Measurements from ENCODE around the gene PTPRT.

Gene PTPRT

GRCh38 chr20:42775866-42776265 lies 413.8 kb downstream of the PTPRT start:
- H3K9me3 ChIP-seq (ENCODE audit: control insufficient read depth in 5 of 5, low read length in 5 of 5), result no peaks in the 10 kb centered on the region
- H3K4me3 ChIP-seq (ENCODE audit: low read depth in 1 of 5, low read length in 5 of 5), result no peak overlapping the region
- no peaks in the 10 kb centered on the region for H3K4me1 ChIP-seq (ENCODE audit: control insufficient read depth in 5 of 5, insufficient read depth in 5 of 5, low read length in 5 of 5)
- H3K9ac ChIP-seq (ENCODE audit: low read length in 5 of 5), result no peak overlapping the region
- no peak overlapping the region for H3K27ac ChIP-seq (ENCODE audit: low read depth, low read length)
- no peaks in the 10 kb centered on the region for H3K36me3 ChIP-seq (ENCODE audit: control insufficient read depth in 5 of 5, insufficient read depth in 5 of 5, low read length in 5 of 5)
- H3K27me3 ChIP-seq (ENCODE audit: control insufficient read depth in 5 of 5, insufficient read depth in 4 of 5, low read length in 5 of 5), result peaks cover 0 to 2% (median 0%) of the 10 kb centered on the region in 5 donors

- Histone ChIP-seq H3K27me3 (ENCODE audit: control insufficient read depth in 5 of 5, insufficient read depth in 4 of 5, low read length in 5 of 5) (peaks cover 0 to 2% (median 0%) of the 10 kb centered on the region in 5 donors), H3K4me3 (ENCODE audit: low read depth in 1 of 5, low read length in 5 of 5) (no peak overlapping the region), H3K9me3 (ENCODE audit: control insufficient read depth in 5 of 5, low read length in 5 of 5) (no peaks in the 10 kb centered on the region), H3K4me1 (ENCODE audit: control insufficient read depth in 5 of 5, insufficient read depth in 5 of 5, low read length in 5 of 5) (no peaks in the 10 kb centered on the region), H3K27ac (ENCODE audit: low read depth, low read length) (no peak overlapping the region), H3K9ac (ENCODE audit: low read length in 5 of 5) (no peak overlapping the region), H3K36me3 (ENCODE audit: control insufficient read depth in 5 of 5, insufficient read depth in 5 of 5, low read length in 5 of 5) (no peaks in the 10 kb centered on the region)
Observed at GRCh38 chr20:42775037-42775436, 414.7 kb downstream of the PTPRT start.

DNA sequence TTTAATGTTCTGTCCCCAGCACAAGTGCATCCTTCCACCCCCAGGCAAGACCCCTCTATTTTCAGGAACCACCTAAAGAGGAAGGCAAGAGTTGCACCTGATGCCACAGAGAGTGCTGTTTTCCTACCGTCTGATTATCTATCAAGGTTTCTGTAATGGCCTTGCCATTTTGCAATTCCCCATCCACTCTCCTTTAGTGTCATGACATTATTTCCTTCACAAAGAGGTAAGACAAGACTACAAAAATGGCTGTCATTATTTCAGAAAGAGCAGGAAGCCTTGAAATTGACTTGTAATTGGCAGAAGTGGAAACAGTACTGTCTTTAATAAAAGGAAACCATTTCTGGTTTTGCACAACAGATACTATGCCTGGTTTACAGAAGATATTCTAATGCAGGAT lies 426.7 kb downstream of the PTPRT start:
- H3K27me3 ChIP-seq (ENCODE audit: control insufficient read depth in 5 of 5, insufficient read depth in 4 of 5, low read length in 5 of 5), result no peaks in the 10 kb centered on the region
- H3K4me3 ChIP-seq (ENCODE audit: low read depth in 1 of 5, low read length in 5 of 5), result no peak overlapping the region
- H3K9me3 ChIP-seq (ENCODE audit: control insufficient read depth in 5 of 5, low read length in 5 of 5), result peaks cover 0 to 4% (median 3%) of the 10 kb centered on the region in 5 donors
- H3K36me3 ChIP-seq (ENCODE audit: control insufficient read depth in 5 of 5, insufficient read depth in 5 of 5, low read length in 5 of 5), result no peaks in the 10 kb centered on the region
- H3K4me1 ChIP-seq (ENCODE audit: control insufficient read depth in 5 of 5, insufficient read depth in 5 of 5, low read length in 5 of 5), result peaks cover 0 to 9% (median 0%) of the 10 kb centered on the region in 5 donors
- no peak overlapping the region for H3K9ac ChIP-seq (ENCODE audit: low read length in 5 of 5)
- H3K27ac ChIP-seq (ENCODE audit: low read depth, low read length), result no peak overlapping the region

- Histone ChIP-seq H3K27me3 (ENCODE audit: control insufficient read depth in 5 of 5, insufficient read depth in 4 of 5, low read length in 5 of 5) (no peaks in the 10 kb centered on the region), H3K4me1 (ENCODE audit: control insufficient read depth in 5 of 5, insufficient read depth in 5 of 5, low read length in 5 of 5) (peaks cover 0 to 43% (median 25%) of the 10 kb centered on the region in 5 donors), H3K4me3 (ENCODE audit: low read depth in 1 of 5, low read length in 5 of 5) (no peak overlapping the region), H3K9me3 (ENCODE audit: control insufficient read depth in 5 of 5, low read length in 5 of 5) (peaks cover 0 to 3% (median 0%) of the 10 kb centered on the region in 5 donors), H3K9ac (ENCODE audit: low read length in 5 of 5) (no peak overlapping the region), H3K27ac (ENCODE audit: low read depth, low read length) (no peak overlapping the region), H3K36me3 (ENCODE audit: control insufficient read depth in 5 of 5, insufficient read depth in 5 of 5, low read length in 5 of 5) (no peaks in the 10 kb centered on the region)
Observed at GRCh38 chr20:42756991-42757390, 432.7 kb downstream of the PTPRT start.

GRCh38 chr20:42754706-42755105 lies 435.0 kb downstream of the PTPRT start:
- Histone ChIP-seq H3K27ac (ENCODE audit: low read depth, low read length) (peak overlapping the region; percentile 51), H3K9me3 (ENCODE audit: control insufficient read depth in 5 of 5, low read length in 5 of 5) (no peaks in the 10 kb centered on the region), H3K4me3 (ENCODE audit: low read depth in 1 of 5, low read length in 5 of 5) (peak overlapping the region in 1 of 5 donors; percentile 5), H3K27me3 (ENCODE audit: control insufficient read depth in 5 of 5, insufficient read depth in 4 of 5, low read length in 5 of 5) (no peaks in the 10 kb centered on the region), H3K36me3 (ENCODE audit: control insufficient read depth in 5 of 5, insufficient read depth in 5 of 5, low read length in 5 of 5) (no peaks in the 10 kb centered on the region), H3K9ac (ENCODE audit: low read length in 5 of 5) (no peak overlapping the region), H3K4me1 (ENCODE audit: control insufficient read depth in 5 of 5, insufficient read depth in 5 of 5, low read length in 5 of 5) (peaks cover 0 to 43% (median 25%) of the 10 kb centered on the region in 5 donors)

GRCh38 chr20:42752620-42753019 lies 437.1 kb downstream of the PTPRT start:
- Histone ChIP-seq H3K27ac (ENCODE audit: low read depth, low read length) (no peak overlapping the region), H3K27me3 (ENCODE audit: control insufficient read depth in 5 of 5, insufficient read depth in 4 of 5, low read length in 5 of 5) (no peaks in the 10 kb centered on the region), H3K4me3 (ENCODE audit: low read depth in 1 of 5, low read length in 5 of 5) (no peak overlapping the region), H3K4me1 (ENCODE audit: control insufficient read depth in 5 of 5, insufficient read depth in 5 of 5, low read length in 5 of 5) (peaks cover 0 to 35% (median 25%) of the 10 kb centered on the region in 5 donors), H3K9ac (ENCODE audit: low read length in 5 of 5) (no peak overlapping the region), H3K36me3 (ENCODE audit: control insufficient read depth in 5 of 5, insufficient read depth in 5 of 5, low read length in 5 of 5) (no peaks in the 10 kb centered on the region), H3K9me3 (ENCODE audit: control insufficient read depth in 5 of 5, low read length in 5 of 5) (no peaks in the 10 kb centered on the region)

GRCh38 chr20:42749556-42749955 lies 440.1 kb downstream of the PTPRT start:
- H3K9me3 ChIP-seq (ENCODE audit: control insufficient read depth in 5 of 5, low read length in 5 of 5), result peaks cover 0 to 5% (median 0%) of the 10 kb centered on the region in 5 donors
- no peaks in the 10 kb centered on the region for H3K36me3 ChIP-seq (ENCODE audit: control insufficient read depth in 5 of 5, insufficient read depth in 5 of 5, low read length in 5 of 5)
- no peak overlapping the region for H3K27ac ChIP-seq (ENCODE audit: low read depth, low read length)
- no peak overlapping the region for H3K9ac ChIP-seq (ENCODE audit: low read length in 5 of 5)
- no peak overlapping the region for H3K4me3 ChIP-seq (ENCODE audit: low read depth in 1 of 5, low read length in 5 of 5)
- H3K4me1 ChIP-seq (ENCODE audit: control insufficient read depth in 5 of 5, insufficient read depth in 5 of 5, low read length in 5 of 5), result peaks cover 0 to 9% (median 5%) of the 10 kb centered on the region in 5 donors
- peaks cover 0 to 4% (median 0%) of the 10 kb centered on the region in 5 donors for H3K27me3 ChIP-seq (ENCODE audit: control insufficient read depth in 5 of 5, insufficient read depth in 4 of 5, low read length in 5 of 5)

GRCh38 chr20:42747765-42748411 lies 441.8 kb downstream of the PTPRT start:
- H3K9me3 ChIP-seq (ENCODE audit: control insufficient read depth in 5 of 5, low read length in 5 of 5), result peaks cover 0 to 9% (median 0%) of the 10 kb centered on the region in 5 donors
- H3K27ac ChIP-seq (ENCODE audit: low read depth, low read length), result no peak overlapping the region
- no peaks in the 10 kb centered on the region for H3K36me3 ChIP-seq (ENCODE audit: control insufficient read depth in 5 of 5, insufficient read depth in 5 of 5, low read length in 5 of 5)

DNA sequence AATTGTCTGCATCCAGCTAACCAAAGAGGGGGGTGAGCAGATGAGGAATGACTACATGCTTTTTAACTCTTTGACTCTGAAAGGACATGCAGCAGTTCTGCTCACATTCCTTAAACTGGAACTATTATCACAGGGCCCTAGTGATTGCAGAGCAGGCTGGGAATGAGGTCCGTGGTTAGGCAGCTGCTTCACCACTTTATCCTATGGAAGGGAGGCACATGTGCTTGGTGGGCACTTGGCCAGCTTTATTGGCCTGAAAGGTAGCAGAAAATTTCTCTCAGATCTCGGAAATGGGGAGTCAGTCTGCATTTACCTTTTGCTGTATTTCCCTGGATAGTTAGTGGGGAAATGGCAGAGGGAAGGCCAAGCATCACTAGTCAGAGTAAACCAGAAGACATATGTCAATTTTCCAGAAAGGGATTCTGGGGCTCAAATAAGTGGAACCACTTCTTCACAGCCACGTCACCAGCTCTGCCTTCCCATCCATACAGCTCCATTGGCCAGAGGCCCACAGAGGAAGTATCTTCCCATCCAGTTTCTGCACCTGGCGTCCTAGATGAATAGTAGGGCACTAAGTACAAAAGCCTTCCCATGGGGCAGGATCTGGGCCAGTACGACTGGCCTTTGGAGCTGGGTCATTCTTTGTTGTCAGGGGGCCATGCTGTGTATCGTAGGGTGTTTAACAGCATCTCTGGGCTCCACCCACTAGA lies 444.8 kb downstream of the PTPRT start:
- Histone ChIP-seq H3K27me3 (ENCODE audit: control insufficient read depth in 5 of 5, insufficient read depth in 4 of 5, low read length in 5 of 5) (peaks cover 0 to 4% (median 0%) of the 10 kb centered on the region in 5 donors), H3K27ac (ENCODE audit: low read depth, low read length) (no peak overlapping the region), H3K36me3 (ENCODE audit: control insufficient read depth in 5 of 5, insufficient read depth in 5 of 5, low read length in 5 of 5) (no peaks in the 10 kb centered on the region), H3K4me3 (ENCODE audit: low read depth in 1 of 5, low read length in 5 of 5) (no peak overlapping the region), H3K9ac (ENCODE audit: low read length in 5 of 5) (no peak overlapping the region), H3K4me1 (ENCODE audit: control insufficient read depth in 5 of 5, insufficient read depth in 5 of 5, low read length in 5 of 5) (peaks cover 0 to 12% (median 11%) of the 10 kb centered on the region in 5 donors), H3K9me3 (ENCODE audit: control insufficient read depth in 5 of 5, low read length in 5 of 5) (peaks cover 0 to 14% (median 3%) of the 10 kb centered on the region in 5 donors)

More at GRCh38 chr20:42747765-42748411, 441.8 kb downstream of the PTPRT start:
- Histone ChIP-seq H3K9ac (ENCODE audit: low read length in 5 of 5) (no peak overlapping the region), H3K4me3 (ENCODE audit: low read depth in 1 of 5, low read length in 5 of 5) (no peak overlapping the region), H3K27me3 (ENCODE audit: control insufficient read depth in 5 of 5, insufficient read depth in 4 of 5, low read length in 5 of 5) (peaks cover 0 to 4% (median 0%) of the 10 kb centered on the region in 5 donors), H3K4me1 (ENCODE audit: control insufficient read depth in 5 of 5, insufficient read depth in 5 of 5, low read length in 5 of 5) (no peaks in the 10 kb centered on the region)

- Histone ChIP-seq H3K9me3 (ENCODE audit: control insufficient read depth in 5 of 5, low read length in 5 of 5) (peaks cover 0 to 14% (median 3%) of the 10 kb centered on the region in 5 donors), H3K27ac (ENCODE audit: low read depth, low read length) (no peak overlapping the region), H3K4me3 (ENCODE audit: low read depth in 1 of 5, low read length in 5 of 5) (no peak overlapping the region), H3K36me3 (ENCODE audit: control insufficient read depth in 5 of 5, insufficient read depth in 5 of 5, low read length in 5 of 5) (no peaks in the 10 kb centered on the region), H3K9ac (ENCODE audit: low read length in 5 of 5) (no peak overlapping the region), H3K27me3 (ENCODE audit: control insufficient read depth in 5 of 5, insufficient read depth in 4 of 5, low read length in 5 of 5) (peaks cover 0 to 4% (median 0%) of the 10 kb centered on the region in 5 donors), H3K4me1 (ENCODE audit: control insufficient read depth in 5 of 5, insufficient read depth in 5 of 5, low read length in 5 of 5) (peaks cover 0 to 14% (median 14%) of the 10 kb centered on the region in 5 donors)
Observed at GRCh38 chr20:42742926-42743325, 446.8 kb downstream of the PTPRT start.
